Naive thymus-derived CD8-positive, alpha-beta T cell (primary cell): Measurements from ENCODE around the gene SALL3. TPM values are rescaled to one million over a fixed set of nuclear protein-coding genes. Genes with fewer than 3 reads are reported as not detected.

Experiments
- ATAC-seq, 2 donors: fragments of 150-1000 bp; cut with Tn5 transposase in 1 of 2; sonication (Bioruptor Pico), chemical (Tn5 transposase) in 1 of 2; 1 replicate in 1 of 2; 2 replicates in 1 of 2; pipeline ENCODE4 v1.10.0; 2021; ENCODE audit warnings: mild to moderate bottlenecking in 2 of 2, moderate library complexity in 2 of 2
- POLR2A ChIA-PET: fragments of 350-600 bp; sonication (Branson Sonifier 250); formaldehyde crosslinking; loops from one replicate; lab custom pipeline; 2021; ENCODE audit warnings: antibody characterized with exemption; lab: Charles Lee
- DNase-seq, 10 donors: peaks; one replicate each; pipeline versions ENCODE4 v3.0.0 to v3.0.0-alpha.2; 2020 to 2022
- H3K27ac Mint-ChIP-seq, 10 donors: one replicate each; pipeline ENCODE4 v1.8.0; 2020 to 2022; ENCODE audit warnings: mild to moderate bottlenecking in 10 of 10, mixed read lengths in 10 of 10, moderate library complexity in 4 of 10, inconsistent platforms in 1 of 10
- H3K27me3 Mint-ChIP-seq, 5 donors: one replicate each; pipeline ENCODE4 v1.8.0; 2021 to 2022; ENCODE audit warnings: mixed read lengths in 5 of 5
- H3K36me3 Mint-ChIP-seq, 3 donors: one replicate each; pipeline ENCODE4 v1.8.0; 2020 to 2022; ENCODE audit warnings: mixed read lengths in 3 of 3, mild to moderate bottlenecking in 2 of 3, inconsistent platforms in 1 of 3
- H3K4me1 Mint-ChIP-seq, 4 donors: one replicate each; pipeline ENCODE4 v1.8.0; 2021 to 2022; ENCODE audit warnings: mixed read lengths in 4 of 4
- H3K4me3 Mint-ChIP-seq, 10 donors: one replicate each; pipeline ENCODE4 v1.8.0; 2020 to 2022; ENCODE audit warnings: mild to moderate bottlenecking in 10 of 10, mixed read lengths in 10 of 10, moderate library complexity in 6 of 10, inconsistent platforms in 1 of 10
- H3K9me3 Mint-ChIP-seq, 9 donors: one replicate each; pipeline ENCODE4 v1.8.0; 2020 to 2022; ENCODE audit warnings: mixed read lengths in 9 of 9, mild to moderate bottlenecking in 3 of 9, inconsistent platforms in 1 of 9, moderate library complexity in 1 of 9
- polyA plus RNA-seq, 3 donors: library from polyadenylated mRNA; unstranded; fragments of 300-500 nt; fragmentation: Illumina TruSeq; gene quantifications; one replicate each; pipeline ENCODE4 v1.2.3, GENCODE V29; 2021
- total RNA-seq, 8 experiments: library from RNA in 2 of 8; stranded (reverse) in 2 of 8; gene quantifications; one replicate each; pipeline ENCODE4 v1.2.3 and lab custom pipeline; 2021 to 2026

SALL3 gene
- total and polyA plus RNA-seq, 5 experiments from 2014 or later, result not detected

GRCh38 chr18:79000997-79001396 lies 21.4 kb downstream of the SALL3 start:
- ATAC-seq, result no peak
- H3K36me3 Mint-ChIP-seq, result no peaks in the 10 kb centered on the region
- H3K27ac Mint-ChIP-seq, result no peak overlapping the region
- no peak for DNase-seq
- POLR2A ChIA-PET, result no interaction called here
- H3K27me3 Mint-ChIP-seq, result peaks cover 4 to 13% (median 9%) of the 10 kb centered on the region in 5 donors
- H3K4me3 Mint-ChIP-seq, result no peak overlapping the region
- no peaks in the 10 kb centered on the region for H3K4me1 Mint-ChIP-seq
- no peaks in the 10 kb centered on the region for H3K9me3 Mint-ChIP-seq

DNA sequence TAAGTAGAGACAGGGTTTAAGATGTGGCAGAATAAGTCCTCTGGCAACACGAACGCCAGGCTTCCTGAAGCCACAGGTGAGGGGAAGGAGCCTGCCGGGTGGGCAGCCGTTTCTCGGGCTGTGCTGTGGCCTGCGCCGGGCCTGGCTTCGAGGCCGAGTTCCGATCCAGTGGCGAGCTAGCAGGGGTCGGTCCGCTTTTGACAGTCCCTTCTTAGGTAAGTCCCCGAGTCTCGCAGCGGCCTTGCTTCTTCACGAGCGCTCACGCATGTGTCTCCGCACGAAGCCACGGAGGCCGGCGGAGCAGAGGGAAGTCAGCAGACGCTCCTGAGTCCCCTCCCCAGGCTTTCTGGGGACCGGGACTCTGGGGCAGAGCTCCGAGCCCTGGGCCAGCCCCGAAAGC lies 26.0 kb downstream of the SALL3 start:
- DNase-seq, result no peak
- H3K4me3 Mint-ChIP-seq, result no peak overlapping the region
- no peak for ATAC-seq
- H3K27ac Mint-ChIP-seq, result no peak overlapping the region
- H3K36me3 Mint-ChIP-seq, result peaks cover 0 to 4% (median 0%) of the 10 kb centered on the region in 3 donors
- POLR2A ChIA-PET, result no interaction called here
- H3K27me3 Mint-ChIP-seq, result peaks cover 0 to 21% (median 3%) of the 10 kb centered on the region in 5 donors
- H3K9me3 Mint-ChIP-seq, result peaks cover 0 to 2% (median 0%) of the 10 kb centered on the region in 9 donors
- H3K4me1 Mint-ChIP-seq, result no peaks in the 10 kb centered on the region

GRCh38 chr18:79006106-79006795 lies 26.6 kb downstream of the SALL3 start:
- POLR2A ChIA-PET, result no interaction called here
- no peaks in the 10 kb centered on the region for H3K4me1 Mint-ChIP-seq
- peaks cover 0 to 2% (median 0%) of the 10 kb centered on the region in 9 donors for H3K9me3 Mint-ChIP-seq
- no peak overlapping the region for H3K4me3 Mint-ChIP-seq
- peaks cover 0 to 18% (median 3%) of the 10 kb centered on the region in 5 donors for H3K27me3 Mint-ChIP-seq
- peaks cover 0 to 4% (median 0%) of the 10 kb centered on the region in 3 donors for H3K36me3 Mint-ChIP-seq
- ATAC-seq (no peak), DNase-seq (no peak)
- H3K27ac Mint-ChIP-seq, result no peak overlapping the region

DNA sequence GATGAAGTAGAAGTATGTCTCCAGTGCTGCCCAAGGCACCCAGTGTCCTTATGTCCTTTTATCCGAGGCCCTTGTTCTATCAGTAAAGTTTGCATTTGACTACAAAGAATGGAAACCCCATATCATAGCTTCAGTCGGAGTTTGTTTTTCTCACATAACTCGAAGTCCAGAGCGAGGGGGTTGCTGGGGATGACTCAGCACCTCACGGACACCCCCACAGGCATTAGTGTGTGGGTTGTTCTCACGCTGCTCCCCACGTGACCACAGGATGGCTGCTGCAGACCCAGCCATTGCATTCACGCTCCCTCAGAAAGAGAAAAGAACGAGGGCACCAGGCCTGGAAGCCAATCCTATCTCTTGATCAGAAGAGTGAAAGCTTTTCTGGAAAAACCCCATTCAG lies 27.8 kb downstream of the SALL3 start:
- POLR2A ChIA-PET, result no interaction called here
- Mint-ChIP-seq H3K4me3 (no peak overlapping the region), H3K27ac (no peak overlapping the region), H3K4me1 (no peaks in the 10 kb centered on the region), H3K36me3 (peaks cover 0 to 4% (median 0%) of the 10 kb centered on the region in 3 donors), H3K27me3 (peaks cover 0 to 18% (median 3%) of the 10 kb centered on the region in 5 donors), H3K9me3 (peaks cover 0 to 2% (median 0%) of the 10 kb centered on the region in 9 donors)
- no peak for DNase-seq
- ATAC-seq, result no peak

DNA sequence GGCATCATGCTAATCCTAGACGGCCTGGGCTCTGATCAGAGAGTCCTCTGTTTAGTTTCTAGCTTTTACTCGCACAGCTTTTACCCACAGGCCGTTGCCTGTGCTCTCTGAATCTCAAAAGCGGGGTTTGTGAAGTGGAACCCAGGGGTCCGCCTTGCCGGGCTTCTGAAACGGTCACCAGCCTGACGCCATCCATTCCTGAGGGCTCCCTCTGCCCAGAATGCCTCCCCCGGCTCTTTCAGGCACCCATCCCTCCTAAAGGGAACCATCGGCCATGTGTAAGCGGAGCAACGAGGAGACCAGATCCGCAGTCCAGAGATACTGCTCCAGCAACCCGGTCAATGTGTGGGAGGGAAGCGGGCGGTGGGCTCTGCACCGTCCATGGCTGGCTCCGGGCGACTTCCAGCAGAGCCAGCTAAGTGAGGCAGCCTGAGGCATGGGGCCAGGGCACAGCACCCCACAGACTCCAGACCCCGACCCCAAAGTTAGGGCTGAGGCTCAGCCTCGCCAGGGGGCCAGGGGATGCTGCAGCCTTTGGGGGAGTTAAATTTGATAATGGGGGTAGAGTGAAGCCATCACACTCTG lies 28.8 kb downstream of the SALL3 start:
- POLR2A ChIA-PET, result no interaction called here
- Mint-ChIP-seq H3K9me3 (peaks cover 0 to 2% (median 0%) of the 10 kb centered on the region in 9 donors), H3K36me3 (peaks cover 0 to 4% (median 0%) of the 10 kb centered on the region in 3 donors), H3K27me3 (peaks cover 0 to 18% (median 3%) of the 10 kb centered on the region in 5 donors), H3K4me1 (no peaks in the 10 kb centered on the region), H3K27ac (no peak overlapping the region), H3K4me3 (no peak overlapping the region)
- ATAC-seq (no peak), DNase-seq (no peak)

- POLR2A ChIA-PET, result no interaction called here
- Mint-ChIP-seq H3K4me3 (no peak overlapping the region), H3K36me3 (peaks cover 0 to 4% (median 0%) of the 10 kb centered on the region in 3 donors), H3K9me3 (peaks cover 0 to 2% (median 0%) of the 10 kb centered on the region in 9 donors), H3K27ac (peak overlapping the region in 1 of 10 donors; percentile 15), H3K4me1 (no peaks in the 10 kb centered on the region), H3K27me3 (peaks cover 2 to 14% (median 10%) of the 10 kb centered on the region in 5 donors)
- ATAC-seq, result no peak
- DNase-seq, result no peak
Measured at GRCh38 chr18:79010802-79011201, 31.2 kb downstream of the SALL3 start.

GRCh38 chr18:79011300-79011870 lies 31.8 kb downstream of the SALL3 start:
- peaks cover 0 to 4% (median 0%) of the 10 kb centered on the region in 3 donors for H3K36me3 Mint-ChIP-seq
- H3K9me3 Mint-ChIP-seq, result peaks cover 0 to 2% (median 0%) of the 10 kb centered on the region in 9 donors
- no peak overlapping the region for H3K4me3 Mint-ChIP-seq
- H3K4me1 Mint-ChIP-seq, result no peaks in the 10 kb centered on the region
- ATAC-seq, result no peak
- H3K27me3 Mint-ChIP-seq, result peaks cover 2 to 14% (median 10%) of the 10 kb centered on the region in 5 donors
- POLR2A ChIA-PET, result no interaction called here
- peak overlapping the region in 1 of 10 donors; percentile 15 for H3K27ac Mint-ChIP-seq
- DNase-seq, result no peak

GRCh38 chr18:79013869-79014268 lies 34.3 kb downstream of the SALL3 start:
- DNase-seq (no peak), ATAC-seq (no peak)
- Mint-ChIP-seq H3K27me3 (peaks cover 9 to 32% (median 20%) of the 10 kb centered on the region in 5 donors), H3K9me3 (peaks cover 0 to 2% (median 0%) of the 10 kb centered on the region in 9 donors), H3K27ac (no peak overlapping the region), H3K4me3 (no peak overlapping the region), H3K36me3 (no peaks in the 10 kb centered on the region), H3K4me1 (peaks cover 0 to 3% (median 0%) of the 10 kb centered on the region in 4 donors)
- POLR2A ChIA-PET, result no interaction called here

DNA sequence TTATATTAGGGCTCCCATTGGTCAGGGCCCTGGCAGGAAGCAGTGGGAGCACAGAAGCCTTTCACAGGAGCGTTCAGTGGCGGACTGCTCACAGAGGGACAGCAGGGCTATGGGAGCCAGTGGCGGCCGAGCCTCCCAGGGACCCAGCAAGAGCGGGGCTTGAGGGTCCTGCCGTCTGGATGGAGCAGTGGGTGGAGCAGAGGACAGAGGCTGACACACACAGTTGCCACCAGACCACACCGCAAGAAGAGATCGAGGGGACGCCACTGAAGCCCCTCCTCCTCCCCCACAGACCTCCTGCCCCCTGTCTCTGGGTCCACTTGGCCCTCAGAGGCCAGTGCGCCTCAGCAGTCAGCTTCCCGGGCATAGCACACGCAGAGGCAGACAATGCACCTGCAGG lies 39.3 kb downstream of the SALL3 start:
- H3K9me3 Mint-ChIP-seq, result peaks cover 0 to 12% (median 0%) of the 10 kb centered on the region in 9 donors
- H3K36me3 Mint-ChIP-seq, result no peaks in the 10 kb centered on the region
- H3K27me3 Mint-ChIP-seq, result peaks cover 13 to 50% (median 23%) of the 10 kb centered on the region in 5 donors
- POLR2A ChIA-PET, result no interaction called here
- ATAC-seq, result no peak
- peaks cover 0 to 3% (median 0%) of the 10 kb centered on the region in 4 donors for H3K4me1 Mint-ChIP-seq
- peak overlapping the region in 1 of 10 donors; percentile 9 for H3K27ac Mint-ChIP-seq
- no peak for DNase-seq
- H3K4me3 Mint-ChIP-seq, result no peak overlapping the region

DNA sequence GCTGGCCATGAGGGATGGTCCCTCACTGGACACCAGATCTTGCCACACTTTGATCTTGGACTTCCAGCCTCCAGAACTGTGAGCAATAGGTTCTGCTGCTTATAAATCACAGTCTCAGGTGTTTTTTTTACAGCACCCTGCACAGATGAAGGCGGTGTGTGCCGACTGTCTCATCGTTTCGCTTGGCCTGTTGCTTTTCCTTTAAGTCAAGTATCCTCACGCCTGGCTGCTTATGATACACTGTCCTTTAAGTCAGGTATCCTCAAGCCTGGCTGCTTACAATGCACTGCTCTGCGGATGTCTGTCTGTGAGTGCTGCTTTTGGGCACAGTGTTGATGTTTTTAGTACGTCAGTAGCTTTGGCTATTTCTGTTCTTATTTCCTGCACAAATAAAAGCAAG lies 40.3 kb downstream of the SALL3 start:
- H3K4me3 Mint-ChIP-seq, result no peak overlapping the region
- POLR2A ChIA-PET, result no interaction called here
- ATAC-seq, result no peak
- H3K4me1 Mint-ChIP-seq, result peaks cover 0 to 3% (median 0%) of the 10 kb centered on the region in 4 donors
- H3K27ac Mint-ChIP-seq, result no peak overlapping the region
- H3K27me3 Mint-ChIP-seq, result peaks cover 13 to 41% (median 23%) of the 10 kb centered on the region in 5 donors
- no peak for DNase-seq
- peaks cover 0 to 12% (median 0%) of the 10 kb centered on the region in 9 donors for H3K9me3 Mint-ChIP-seq
- no peaks in the 10 kb centered on the region for H3K36me3 Mint-ChIP-seq

DNA sequence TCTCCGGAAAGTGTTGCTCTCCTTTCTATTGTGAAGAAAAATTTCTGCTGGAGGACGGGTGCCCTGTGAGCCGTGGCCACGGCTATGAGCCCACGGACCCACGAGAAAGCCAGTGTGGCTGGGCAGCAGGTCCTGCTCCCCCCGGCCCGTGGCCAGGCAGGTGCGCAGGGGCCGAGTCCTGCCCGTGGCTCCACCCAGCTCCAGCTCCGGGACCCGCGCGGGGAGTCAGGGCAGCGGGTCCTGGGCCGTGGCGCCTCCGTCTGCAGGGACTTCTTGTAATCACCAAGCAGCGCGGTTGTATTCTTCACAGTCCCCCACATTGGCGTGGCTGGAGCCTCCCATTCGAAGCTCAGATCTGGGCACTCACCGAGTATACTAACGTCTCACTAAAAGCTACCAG lies 43.0 kb downstream of the SALL3 start:
- POLR2A ChIA-PET, result no interaction called here
- DNase-seq, result no peak
- Mint-ChIP-seq H3K27ac (no peak overlapping the region), H3K9me3 (peaks cover 0 to 37% (median 4%) of the 10 kb centered on the region in 9 donors), H3K36me3 (peaks cover 0 to 5% (median 1%) of the 10 kb centered on the region in 3 donors), H3K4me1 (peaks cover 0 to 3% (median 0%) of the 10 kb centered on the region in 4 donors), H3K4me3 (no peak overlapping the region), H3K27me3 (peaks cover 13 to 31% (median 16%) of the 10 kb centered on the region in 5 donors)
- ATAC-seq, result no peak

DNA sequence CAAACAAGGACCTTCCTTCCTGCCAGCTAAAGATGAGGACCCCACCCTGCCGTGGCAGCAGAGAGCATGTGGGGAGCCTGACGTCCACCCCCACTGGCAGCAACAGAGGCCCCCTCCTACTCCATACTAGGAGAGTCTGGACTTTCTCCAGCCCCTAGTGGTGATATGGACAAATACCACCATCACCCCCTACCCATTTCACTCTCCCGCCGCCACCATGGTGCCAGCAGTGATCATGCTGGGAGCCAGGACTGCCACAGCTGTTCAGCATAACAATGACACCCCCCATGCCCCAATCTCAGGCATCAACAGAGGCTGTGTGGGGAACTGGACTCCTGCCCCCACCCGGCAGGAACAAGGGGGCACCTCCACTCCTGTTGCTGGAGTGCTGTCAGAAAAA lies 46.9 kb downstream of the SALL3 start:
- peaks cover 0 to 27% (median 7%) of the 10 kb centered on the region in 3 donors for H3K36me3 Mint-ChIP-seq

DNA sequence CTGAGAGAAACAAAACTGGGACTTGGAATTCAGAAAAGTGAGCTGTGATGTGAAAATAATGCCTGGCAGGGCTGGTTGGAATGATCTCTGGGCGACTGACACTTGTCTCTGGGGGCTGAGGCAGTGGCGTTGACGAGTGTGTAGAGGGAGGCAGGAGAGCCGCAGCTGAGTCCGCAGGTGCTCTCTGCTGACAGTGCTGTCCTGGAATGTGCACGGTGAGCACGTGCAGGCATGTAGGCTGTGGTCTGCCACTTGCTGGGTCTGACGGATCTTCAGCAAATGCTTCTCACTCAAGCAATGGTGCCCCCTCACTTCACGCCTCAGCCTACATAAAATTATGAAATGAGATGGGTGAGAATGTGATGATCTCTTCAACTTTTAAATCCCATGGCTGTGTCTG lies 51.1 kb downstream of the SALL3 start:
- peaks cover 0 to 27% (median 7%) of the 10 kb centered on the region in 3 donors for H3K36me3 Mint-ChIP-seq
- DNase-seq (no peak), ATAC-seq (no peak)
- peaks cover 0 to 27% (median 4%) of the 10 kb centered on the region in 5 donors for H3K27me3 Mint-ChIP-seq
- POLR2A ChIA-PET, result no interaction called here
- H3K27ac Mint-ChIP-seq, result no peak overlapping the region
- H3K4me3 Mint-ChIP-seq, result no peak overlapping the region
- H3K4me1 Mint-ChIP-seq, result no peaks in the 10 kb centered on the region
- H3K9me3 Mint-ChIP-seq, result peaks cover 6 to 56% (median 33%) of the 10 kb centered on the region in 9 donors

More for the DNA sequence above, 46.9 kb downstream of the SALL3 start:
- ATAC-seq, result no peak
- peaks cover 6 to 63% (median 30%) of the 10 kb centered on the region in 9 donors for H3K9me3 Mint-ChIP-seq
- no peak overlapping the region for H3K4me3 Mint-ChIP-seq
- peaks cover 2 to 21% (median 10%) of the 10 kb centered on the region in 5 donors for H3K27me3 Mint-ChIP-seq
- DNase-seq, result no peak
- no peaks in the 10 kb centered on the region for H3K4me1 Mint-ChIP-seq
- H3K27ac Mint-ChIP-seq, result no peak overlapping the region
- POLR2A ChIA-PET, result no interaction called here
